Measurements from ENCODE around the gene PLAC9. TPM values are rescaled to one million over a fixed set of nuclear protein-coding genes. Genes with fewer than 3 reads are reported as not detected.

The PLAC9 gene
- total RNA-seq, 2 donors from 2014 or later: 6.5 to 39.9 TPM

- no peak for ATAC-seq
- 65 to 79% methylated on average over 5 of the region's 5 CpGs for WGBS, 2 donors
- no peaks in the 10 kb centered on the region for H3K27me3 ChIP-seq
- H3K36me3 ChIP-seq (replicated peaks in 1 of 2; ENCODE audit: insufficient read depth in 1 of 2, low read depth in 2 of 2): peaks cover 0 to 2% of the 10 kb centered on the region in 2 donors
- H3K27ac ChIP-seq: no peak overlapping the region
- no peak overlapping the region for H3K4me3 ChIP-seq
- DNase-seq: no peak
- no peaks in the 10 kb centered on the region for H3K9me3 ChIP-seq
- peaks cover 6% of the 10 kb centered on the region for H3K4me1 ChIP-seq
- intact Hi-C loops (cut with DNase I): no loop called here
- no peak for TF ChIP-seq POLR2A (IDR thresholded peaks at IDR 0.05)
- no peak for TF ChIP-seq CTCF (IDR thresholded peaks at IDR 0.05)
Measured at GRCh38 chr10:80172896-80173295, 40.4 kb downstream of the PLAC9 start.

GRCh38 chr10:80173466-80173865, 40.9 kb downstream of the PLAC9 start:
- H3K4me3 ChIP-seq: no peak overlapping the region
- H3K9me3 ChIP-seq: no peaks in the 10 kb centered on the region
- DNase-seq: no peak
- no peaks in the 10 kb centered on the region for H3K27me3 ChIP-seq
- ATAC-seq: no peak
- no peaks in the 10 kb centered on the region for H3K36me3 ChIP-seq (replicated peaks in 1 of 2; ENCODE audit: insufficient read depth in 1 of 2, low read depth in 2 of 2)
- no peak for TF ChIP-seq CTCF (IDR thresholded peaks at IDR 0.05)
- TF ChIP-seq POLR2A (IDR thresholded peaks at IDR 0.05): no peak
- WGBS, 2 donors: 55 to 90% methylated on average over 2 to 6 of the region's 6 CpGs
- no peak overlapping the region for H3K27ac ChIP-seq
- peaks cover 11% of the 10 kb centered on the region for H3K4me1 ChIP-seq
- intact Hi-C loops (cut with DNase I): no loop called here

DNA sequence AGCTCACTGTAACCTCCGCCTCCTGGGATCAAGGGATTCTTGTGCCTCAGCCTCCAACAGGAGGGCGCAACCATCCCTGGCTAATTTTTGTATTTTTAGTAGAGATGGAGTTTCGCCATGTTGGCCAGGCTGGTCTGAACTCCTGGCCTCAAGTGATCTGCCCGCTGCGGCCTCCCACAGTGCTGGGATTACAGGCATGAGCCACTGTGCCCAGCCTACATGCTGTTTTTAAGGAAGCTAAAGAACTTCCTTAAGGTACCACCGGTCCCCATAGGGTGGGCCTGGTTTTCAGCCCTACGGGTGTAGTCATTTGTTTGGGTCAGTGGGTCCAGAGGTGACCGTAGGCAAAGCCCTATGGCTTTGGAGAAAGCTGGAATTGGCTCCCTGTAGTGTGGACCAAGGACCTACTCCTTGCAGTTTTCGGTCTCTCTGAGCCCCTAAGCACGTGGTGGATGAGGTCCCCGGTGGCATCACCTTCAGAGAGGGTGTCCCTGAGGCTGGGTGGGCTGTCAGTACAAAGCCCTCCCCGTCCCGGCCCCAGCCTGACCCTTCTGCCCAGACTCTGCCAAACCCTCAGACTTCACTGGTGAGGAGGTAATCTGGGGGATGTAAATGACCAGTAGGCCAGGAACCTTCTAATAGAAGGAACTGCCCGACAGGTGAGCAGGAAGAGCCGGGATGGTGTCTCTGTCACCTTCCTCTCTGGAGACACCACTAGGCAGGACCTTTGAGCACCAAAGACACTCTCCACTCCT, 42.3 kb downstream of the PLAC9 start:
- WGBS, 2 donors: 85 to 98% methylated on average over 11 to 15 of the region's 15 CpGs
- peaks cover 16% of the 10 kb centered on the region for H3K4me1 ChIP-seq
- H3K27me3 ChIP-seq: no peaks in the 10 kb centered on the region
- intact Hi-C loops (cut with DNase I): no loop called here
- H3K9me3 ChIP-seq: no peaks in the 10 kb centered on the region
- DNase-seq (no peak), ATAC-seq (no peak)
- no peak for TF ChIP-seq POLR2A (IDR thresholded peaks at IDR 0.05)
- TF ChIP-seq CTCF (IDR thresholded peaks at IDR 0.05): no peak
- no peak overlapping the region for H3K27ac ChIP-seq
- no peaks in the 10 kb centered on the region for H3K36me3 ChIP-seq (replicated peaks in 1 of 2; ENCODE audit: insufficient read depth in 1 of 2, low read depth in 2 of 2)
- H3K4me3 ChIP-seq: no peak overlapping the region

DNA sequence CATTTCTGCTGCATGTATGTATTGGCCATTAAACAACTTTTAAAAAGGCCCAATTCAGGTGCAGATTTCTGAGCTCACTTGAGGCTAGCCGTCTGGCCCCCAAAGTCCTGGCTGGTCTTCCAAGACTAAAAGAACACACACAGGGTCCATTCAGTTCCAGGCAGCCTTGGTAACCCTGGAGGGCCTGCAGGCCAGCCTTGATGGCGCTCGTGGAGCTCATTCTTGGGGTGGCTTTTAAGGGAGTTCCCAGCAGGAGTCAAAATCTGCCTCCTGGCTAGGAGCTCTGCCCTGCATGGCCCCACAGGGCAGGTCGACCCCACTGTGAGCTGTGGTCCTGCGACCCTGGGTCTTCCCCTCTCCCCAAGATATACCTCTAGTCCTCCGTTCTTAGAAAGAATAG, 44.0 kb downstream of the PLAC9 start:
- no peak overlapping the region for H3K4me3 ChIP-seq
- peaks cover 16% of the 10 kb centered on the region for H3K4me1 ChIP-seq
- no peaks in the 10 kb centered on the region for H3K27me3 ChIP-seq
- intact Hi-C loops (cut with DNase I): no loop called here
- no peak overlapping the region for H3K27ac ChIP-seq
- DNase-seq: no peak
- H3K9me3 ChIP-seq: no peaks in the 10 kb centered on the region
- ATAC-seq: no peak
- 88 to 91% methylated on average over 6 of the region's 6 CpGs for WGBS, 2 donors
- no peaks in the 10 kb centered on the region for H3K36me3 ChIP-seq (replicated peaks in 1 of 2; ENCODE audit: insufficient read depth in 1 of 2, low read depth in 2 of 2)
- no peak for TF ChIP-seq CTCF (IDR thresholded peaks at IDR 0.05)
- no peak for TF ChIP-seq POLR2A (IDR thresholded peaks at IDR 0.05)

Data from body of pancreas (tissue), 4 donors.